ENCODE measurements around the gene FCRL4. TPM values are rescaled to one million over a fixed set of nuclear protein-coding genes. Genes with fewer than 3 reads are reported as not detected.
A peak's percentile ranks its signal among the peaks of the same experiment; 100 is the strongest.

Gene FCRL4
- total and polyA plus RNA-seq, 10 of the 15 experiments (the other 5 are each of a cell fraction or from before 2014, with no cell fraction given), result 0.09 to 0.44 (median 0.26) TPM; not detected in 1

DNA sequence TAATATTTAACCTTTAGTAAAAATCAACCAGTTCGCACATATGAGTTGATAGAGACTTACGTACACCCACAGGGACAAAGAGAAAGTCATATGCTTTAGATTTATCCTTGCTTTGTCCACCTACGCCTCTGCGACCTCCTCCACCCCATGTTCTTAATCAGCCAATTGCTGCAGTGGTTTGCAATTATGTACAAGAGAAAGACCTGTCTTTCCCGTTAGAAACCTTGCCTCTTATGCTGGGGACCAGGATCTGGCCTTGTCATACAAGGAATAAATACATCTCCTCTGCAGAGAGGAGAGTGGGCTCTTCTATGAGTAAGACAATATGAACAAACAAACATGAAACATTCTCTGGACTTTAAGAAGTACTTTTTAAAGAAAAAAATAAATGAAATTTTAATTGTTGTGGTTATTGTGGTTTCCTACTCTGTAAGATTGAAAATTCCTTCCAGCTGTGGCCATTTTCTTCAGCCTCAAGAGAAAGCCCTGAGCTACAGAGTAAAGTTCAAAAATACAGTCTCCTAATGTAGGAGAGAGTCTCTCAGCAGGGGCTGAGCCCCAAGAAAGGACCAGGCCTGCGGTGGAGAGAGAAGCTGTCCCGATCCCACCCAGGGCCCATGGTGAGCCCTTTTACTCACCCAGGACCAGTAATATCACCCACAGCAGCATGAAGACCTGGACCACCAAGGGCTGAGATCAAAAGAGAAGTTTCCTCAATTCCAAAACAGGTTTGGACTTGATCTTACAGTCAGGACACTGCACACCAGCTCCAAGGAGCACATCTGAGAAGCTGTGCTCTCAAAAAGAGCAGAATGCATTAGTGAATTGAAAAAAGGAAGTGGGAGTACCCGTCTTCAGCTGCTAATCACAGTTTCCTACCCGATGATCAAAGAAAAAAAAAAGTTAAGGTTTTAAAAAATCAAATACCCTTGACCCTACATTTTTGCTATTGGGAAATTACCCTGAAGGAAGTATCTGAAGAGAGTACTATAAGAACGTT is 45.9 kb downstream of the FCRL4 start, which contains the start of gene FCRL5 (continued):
- TF ChIP-seq ZNF217 (IDR thresholded peaks at IDR 0.05), result peak; percentile 39; the same call in 1 of the 2 replicates
- no peak for TF ChIP-seq BCLAF1 (IDR thresholded peaks at IDR 0.05)
- TF ChIP-seq, protein P1, sequence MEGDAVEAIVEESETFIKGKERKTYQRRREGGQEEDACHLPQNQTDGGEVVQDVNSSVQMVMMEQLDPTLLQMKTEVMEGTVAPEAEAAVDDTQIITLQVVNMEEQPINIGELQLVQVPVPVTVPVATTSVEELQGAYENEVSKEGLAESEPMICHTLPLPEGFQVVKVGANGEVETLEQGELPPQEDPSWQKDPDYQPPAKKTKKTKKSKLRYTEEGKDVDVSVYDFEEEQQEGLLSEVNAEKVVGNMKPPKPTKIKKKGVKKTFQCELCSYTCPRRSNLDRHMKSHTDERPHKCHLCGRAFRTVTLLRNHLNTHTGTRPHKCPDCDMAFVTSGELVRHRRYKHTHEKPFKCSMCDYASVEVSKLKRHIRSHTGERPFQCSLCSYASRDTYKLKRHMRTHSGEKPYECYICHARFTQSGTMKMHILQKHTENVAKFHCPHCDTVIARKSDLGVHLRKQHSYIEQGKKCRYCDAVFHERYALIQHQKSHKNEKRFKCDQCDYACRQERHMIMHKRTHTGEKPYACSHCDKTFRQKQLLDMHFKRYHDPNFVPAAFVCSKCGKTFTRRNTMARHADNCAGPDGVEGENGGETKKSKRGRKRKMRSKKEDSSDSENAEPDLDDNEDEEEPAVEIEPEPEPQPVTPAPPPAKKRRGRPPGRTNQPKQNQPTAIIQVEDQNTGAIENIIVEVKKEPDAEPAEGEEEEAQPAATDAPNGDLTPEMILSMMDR (IDR thresholded peaks at IDR 0.05 in 2 of 3, conservative IDR thresholded peaks at IDR 0.05 in 1 of 3; ENCODE audit: control insufficient read depth in 2 of 3, extremely low read depth in 1 of 3, insufficient read depth in 1 of 3, low read depth in 3 of 3, low read length in 3 of 3), result no peak
- no peak for TF ChIP-seq TARDBP (IDR thresholded peaks at IDR 0.05; ENCODE audit: borderline replicate concordance)
- TF ChIP-seq RUNX3 (IDR thresholded peaks at IDR 0.05; ENCODE audit: low read length), result peak; percentile 89
- TF ChIP-seq WRNIP1 (IDR thresholded peaks at IDR 0.05; ENCODE audit: borderline replicate concordance, low read depth, low read length), result no peak
- TF ChIP-seq, protein P2, sequence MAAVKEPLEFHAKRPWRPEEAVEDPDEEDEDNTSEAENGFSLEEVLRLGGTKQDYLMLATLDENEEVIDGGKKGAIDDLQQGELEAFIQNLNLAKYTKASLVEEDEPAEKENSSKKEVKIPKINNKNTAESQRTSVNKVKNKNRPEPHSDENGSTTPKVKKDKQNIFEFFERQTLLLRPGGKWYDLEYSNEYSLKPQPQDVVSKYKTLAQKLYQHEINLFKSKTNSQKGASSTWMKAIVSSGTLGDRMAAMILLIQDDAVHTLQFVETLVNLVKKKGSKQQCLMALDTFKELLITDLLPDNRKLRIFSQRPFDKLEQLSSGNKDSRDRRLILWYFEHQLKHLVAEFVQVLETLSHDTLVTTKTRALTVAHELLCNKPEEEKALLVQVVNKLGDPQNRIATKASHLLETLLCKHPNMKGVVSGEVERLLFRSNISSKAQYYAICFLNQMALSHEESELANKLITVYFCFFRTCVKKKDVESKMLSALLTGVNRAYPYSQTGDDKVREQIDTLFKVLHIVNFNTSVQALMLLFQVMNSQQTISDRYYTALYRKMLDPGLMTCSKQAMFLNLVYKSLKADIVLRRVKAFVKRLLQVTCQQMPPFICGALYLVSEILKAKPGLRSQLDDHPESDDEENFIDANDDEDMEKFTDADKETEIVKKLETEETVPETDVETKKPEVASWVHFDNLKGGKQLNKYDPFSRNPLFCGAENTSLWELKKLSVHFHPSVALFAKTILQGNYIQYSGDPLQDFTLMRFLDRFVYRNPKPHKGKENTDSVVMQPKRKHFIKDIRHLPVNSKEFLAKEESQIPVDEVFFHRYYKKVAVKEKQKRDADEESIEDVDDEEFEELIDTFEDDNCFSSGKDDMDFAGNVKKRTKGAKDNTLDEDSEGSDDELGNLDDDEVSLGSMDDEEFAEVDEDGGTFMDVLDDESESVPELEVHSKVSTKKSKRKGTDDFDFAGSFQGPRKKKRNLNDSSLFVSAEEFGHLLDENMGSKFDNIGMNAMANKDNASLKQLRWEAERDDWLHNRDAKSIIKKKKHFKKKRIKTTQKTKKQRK (IDR thresholded peaks at IDR 0.05; ENCODE audit: low read depth, low read length), result no peak
- no peak for TF ChIP-seq ZBED1 (IDR thresholded peaks at IDR 0.05; ENCODE audit: borderline replicate concordance)
- TF ChIP-seq REST (IDR thresholded peaks at IDR 0.05; ENCODE audit: low read depth, low read length), result no peak
- no peak for TF ChIP-seq CREB1 (IDR thresholded peaks at IDR 0.05; ENCODE audit: low read depth)
- TF ChIP-seq MEF2B (IDR thresholded peaks at IDR 0.05; ENCODE audit: partially characterized antibody, poor library complexity, severe bottlenecking), result no peak
- no peak for TF ChIP-seq ELK1 (IDR thresholded peaks at IDR 0.05; ENCODE audit: low read depth, low read length)
- TF ChIP-seq STAT1 (conservative IDR thresholded peaks at IDR 0.05), result no peak
- peak; percentile 47; the same call in 1 of the 2 replicates for TF ChIP-seq GATAD2B (conservative IDR thresholded peaks at IDR 0.05; ENCODE audit: low read depth)
